GM12878 (cell line): Measurements from ENCODE around the gene SFTPB. TPM values are rescaled to one million over a fixed set of nuclear protein-coding genes. Genes with fewer than 3 reads are reported as not detected.

Experiments used
- CREB1 ChIP-seq: IDR thresholded peaks from 2 replicates; pipeline ENCODE4 v1.6.1; 2012; ENCODE audit warnings: low read depth, mild to moderate bottlenecking, inconsistent platforms
- ELK1 ChIP-seq: IDR thresholded peaks from 2 replicates; pipeline ENCODE4 v1.6.1; 2012; ENCODE audit warnings: low read depth, low read length, improper control_type of control experiment
- IKZF2 ChIP-seq, 2 experiments: fragments of 450-650 bp; IDR thresholded peaks; 2 replicates each; pipeline ENCODE4 v1.6.1; 2017; ENCODE audit warnings: mild to moderate bottlenecking in 2 of 2, moderate library complexity in 2 of 2
- KAT2A ChIP-seq: conservative IDR thresholded peaks from 2 replicates; pipeline ENCODE4 v1.6.1; 2011; ENCODE audit warnings: low read depth, low read length; ENCODE audit not compliant: control insufficient read depth
- NR2F1 ChIP-seq: fragments of 450-650 bp; conservative IDR thresholded peaks from 2 replicates; pipeline ENCODE4 v1.6.1; 2017; ENCODE audit warnings: mild to moderate bottlenecking
- PAX8 ChIP-seq: fragments of 450-650 bp; IDR thresholded peaks from 2 replicates; pipeline ENCODE4 v1.6.1; 2017; ENCODE audit warnings: mild to moderate bottlenecking, moderate library complexity
- POLR2A ChIP-seq: IDR thresholded peaks from 2 replicates; pipeline ENCODE4 v1.6.1; 2011; ENCODE audit warnings: low read depth, mild to moderate bottlenecking, low read length
- POLR2AphosphoS2 ChIP-seq: IDR thresholded peaks from 2 replicates; pipeline ENCODE4 v1.6.1; 2011; ENCODE audit warnings: low read depth, mild to moderate bottlenecking, low read length, improper control_type of control experiment, moderate library complexity
- RELB ChIP-seq: fragments of 450-650 bp; IDR thresholded peaks from 2 replicates; pipeline ENCODE4 v1.6.1; 2017; ENCODE audit warnings: low read depth, mild to moderate bottlenecking, moderate library complexity
- TBL1XR1 ChIP-seq: IDR thresholded peaks from 2 replicates; pipeline ENCODE4 v1.6.1; 2012; ENCODE audit warnings: low read depth, low read length, improper control_type of control experiment
- WRNIP1 ChIP-seq: IDR thresholded peaks from 2 replicates; pipeline ENCODE4 v1.6.1; 2011; ENCODE audit warnings: low read depth, low read length, improper control_type of control experiment, borderline replicate concordance
- ZNF622 ChIP-seq: fragments of 450-650 bp; IDR thresholded peaks from 2 replicates; pipeline ENCODE4 v1.6.1; 2017; ENCODE audit warnings: mild to moderate bottlenecking, inconsistent platforms
- polyA plus RNA-seq, 11 experiments: library from polyadenylated mRNA; depleted of rRNA in 4 of 11; unstranded in 6 of 11; stranded (reverse) in 5 of 11; fragments of >200 nt; fragmentation: Nextera tagmentation in 4 of 11; fragmentation: Illumina TruSeq in 1 of 11; extraction: Ambion mirVana in 4 of 11; extraction: Trizol in 1 of 11; gene quantifications; 1 replicate in 1 of 11; 2 replicates in 10 of 11; pipeline versions ENCODE4 v1.2.1 to v1.2.3, GENCODE V29; 2011 to 2016; ENCODE audit warnings: inconsistent platforms in 2 of 11, missing spikeins in 2 of 11, low read depth in 1 of 11
- total RNA-seq, 4 experiments: library from RNA; depleted of rRNA in 3 of 4; stranded (reverse); fragments of >200 nt in 3 of 4; fragmentation: Illumina TruSeq in 1 of 4; extraction: Trizol in 1 of 4; gene quantifications; 2 replicates each; pipeline versions ENCODE4 v1.2.1 to v1.2.3, GENCODE V29; 2013 to 2021
- TF ChIP-seq, protein P1 (sequence below): fragments of 450-650 bp; IDR thresholded peaks from 2 replicates; pipeline ENCODE4 v1.6.1; 2017; ENCODE audit warnings: mild to moderate bottlenecking, moderate library complexity
- TF ChIP-seq, protein P2 (sequence below): fragments of 450-650 bp; formaldehyde crosslinking; IDR thresholded peaks from 2 replicates; pipeline ENCODE4 v1.4.0; 2020; ENCODE audit warnings: mild to moderate bottlenecking, moderate library complexity
- TF ChIP-seq, protein P3 (sequence below): fragments of 450-650 bp; formaldehyde crosslinking; IDR thresholded peaks from 2 replicates; pipeline ENCODE4 v1.4.0; 2022; ENCODE audit warnings: mild to moderate bottlenecking, moderate library complexity

SFTPB gene
- total and polyA plus RNA-seq, 10 of the 15 experiments (the other 5 are each of a cell fraction or from before 2014, with no cell fraction given) = 0.02 to 5.3 TPM; not detected in 8

GRCh38 chr2:85704800-85705679 is 37.0 kb upstream of the SFTPB start (continued):
- TF ChIP-seq KAT2A (no peak), POLR2A (no peak), PAX8 (no peak), ELK1 (no peak), TBL1XR1 (no peak), POLR2AphosphoS2 (no peak), WRNIP1 (no peak), IKZF2 (IDR thresholded peaks at IDR 0.05) (peak; percentile 93 to 94), NR2F1 (no peak; the same call in 1 of the 2 replicates), ZNF622 (no peak), RELB (peak; percentile 97), CREB1 (peak; percentile 56; the same call in 1 of the 2 replicates)
- TF ChIP-seq, protein P1, sequence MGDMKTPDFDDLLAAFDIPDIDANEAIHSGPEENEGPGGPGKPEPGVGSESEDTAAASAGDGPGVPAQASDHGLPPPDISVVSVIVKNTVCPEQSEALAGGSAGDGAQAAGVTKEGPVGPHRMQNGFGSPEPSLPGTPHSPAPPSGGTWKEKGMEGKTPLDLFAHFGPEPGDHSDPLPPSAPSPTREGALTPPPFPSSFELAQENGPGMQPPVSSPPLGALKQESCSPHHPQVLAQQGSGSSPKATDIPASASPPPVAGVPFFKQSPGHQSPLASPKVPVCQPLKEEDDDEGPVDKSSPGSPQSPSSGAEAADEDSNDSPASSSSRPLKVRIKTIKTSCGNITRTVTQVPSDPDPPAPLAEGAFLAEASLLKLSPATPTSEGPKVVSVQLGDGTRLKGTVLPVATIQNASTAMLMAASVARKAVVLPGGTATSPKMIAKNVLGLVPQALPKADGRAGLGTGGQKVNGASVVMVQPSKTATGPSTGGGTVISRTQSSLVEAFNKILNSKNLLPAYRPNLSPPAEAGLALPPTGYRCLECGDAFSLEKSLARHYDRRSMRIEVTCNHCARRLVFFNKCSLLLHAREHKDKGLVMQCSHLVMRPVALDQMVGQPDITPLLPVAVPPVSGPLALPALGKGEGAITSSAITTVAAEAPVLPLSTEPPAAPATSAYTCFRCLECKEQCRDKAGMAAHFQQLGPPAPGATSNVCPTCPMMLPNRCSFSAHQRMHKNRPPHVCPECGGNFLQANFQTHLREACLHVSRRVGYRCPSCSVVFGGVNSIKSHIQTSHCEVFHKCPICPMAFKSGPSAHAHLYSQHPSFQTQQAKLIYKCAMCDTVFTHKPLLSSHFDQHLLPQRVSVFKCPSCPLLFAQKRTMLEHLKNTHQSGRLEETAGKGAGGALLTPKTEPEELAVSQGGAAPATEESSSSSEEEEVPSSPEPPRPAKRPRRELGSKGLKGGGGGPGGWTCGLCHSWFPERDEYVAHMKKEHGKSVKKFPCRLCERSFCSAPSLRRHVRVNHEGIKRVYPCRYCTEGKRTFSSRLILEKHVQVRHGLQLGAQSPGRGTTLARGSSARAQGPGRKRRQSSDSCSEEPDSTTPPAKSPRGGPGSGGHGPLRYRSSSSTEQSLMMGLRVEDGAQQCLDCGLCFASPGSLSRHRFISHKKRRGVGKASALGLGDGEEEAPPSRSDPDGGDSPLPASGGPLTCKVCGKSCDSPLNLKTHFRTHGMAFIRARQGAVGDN = no peak
- TF ChIP-seq, protein P2, sequence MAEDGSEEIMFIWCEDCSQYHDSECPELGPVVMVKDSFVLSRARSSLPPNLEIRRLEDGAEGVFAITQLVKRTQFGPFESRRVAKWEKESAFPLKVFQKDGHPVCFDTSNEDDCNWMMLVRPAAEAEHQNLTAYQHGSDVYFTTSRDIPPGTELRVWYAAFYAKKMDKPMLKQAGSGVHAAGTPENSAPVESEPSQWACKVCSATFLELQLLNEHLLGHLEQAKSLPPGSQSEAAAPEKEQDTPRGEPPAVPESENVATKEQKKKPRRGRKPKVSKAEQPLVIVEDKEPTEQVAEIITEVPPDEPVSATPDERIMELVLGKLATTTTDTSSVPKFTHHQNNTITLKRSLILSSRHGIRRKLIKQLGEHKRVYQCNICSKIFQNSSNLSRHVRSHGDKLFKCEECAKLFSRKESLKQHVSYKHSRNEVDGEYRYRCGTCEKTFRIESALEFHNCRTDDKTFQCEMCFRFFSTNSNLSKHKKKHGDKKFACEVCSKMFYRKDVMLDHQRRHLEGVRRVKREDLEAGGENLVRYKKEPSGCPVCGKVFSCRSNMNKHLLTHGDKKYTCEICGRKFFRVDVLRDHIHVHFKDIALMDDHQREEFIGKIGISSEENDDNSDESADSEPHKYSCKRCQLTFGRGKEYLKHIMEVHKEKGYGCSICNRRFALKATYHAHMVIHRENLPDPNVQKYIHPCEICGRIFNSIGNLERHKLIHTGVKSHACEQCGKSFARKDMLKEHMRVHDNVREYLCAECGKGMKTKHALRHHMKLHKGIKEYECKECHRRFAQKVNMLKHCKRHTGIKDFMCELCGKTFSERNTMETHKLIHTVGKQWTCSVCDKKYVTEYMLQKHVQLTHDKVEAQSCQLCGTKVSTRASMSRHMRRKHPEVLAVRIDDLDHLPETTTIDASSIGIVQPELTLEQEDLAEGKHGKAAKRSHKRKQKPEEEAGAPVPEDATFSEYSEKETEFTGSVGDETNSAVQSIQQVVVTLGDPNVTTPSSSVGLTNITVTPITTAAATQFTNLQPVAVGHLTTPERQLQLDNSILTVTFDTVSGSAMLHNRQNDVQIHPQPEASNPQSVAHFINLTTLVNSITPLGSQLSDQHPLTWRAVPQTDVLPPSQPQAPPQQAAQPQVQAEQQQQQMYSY (CRISPR knock-in tag) = no peak
- TF ChIP-seq, protein P3, sequence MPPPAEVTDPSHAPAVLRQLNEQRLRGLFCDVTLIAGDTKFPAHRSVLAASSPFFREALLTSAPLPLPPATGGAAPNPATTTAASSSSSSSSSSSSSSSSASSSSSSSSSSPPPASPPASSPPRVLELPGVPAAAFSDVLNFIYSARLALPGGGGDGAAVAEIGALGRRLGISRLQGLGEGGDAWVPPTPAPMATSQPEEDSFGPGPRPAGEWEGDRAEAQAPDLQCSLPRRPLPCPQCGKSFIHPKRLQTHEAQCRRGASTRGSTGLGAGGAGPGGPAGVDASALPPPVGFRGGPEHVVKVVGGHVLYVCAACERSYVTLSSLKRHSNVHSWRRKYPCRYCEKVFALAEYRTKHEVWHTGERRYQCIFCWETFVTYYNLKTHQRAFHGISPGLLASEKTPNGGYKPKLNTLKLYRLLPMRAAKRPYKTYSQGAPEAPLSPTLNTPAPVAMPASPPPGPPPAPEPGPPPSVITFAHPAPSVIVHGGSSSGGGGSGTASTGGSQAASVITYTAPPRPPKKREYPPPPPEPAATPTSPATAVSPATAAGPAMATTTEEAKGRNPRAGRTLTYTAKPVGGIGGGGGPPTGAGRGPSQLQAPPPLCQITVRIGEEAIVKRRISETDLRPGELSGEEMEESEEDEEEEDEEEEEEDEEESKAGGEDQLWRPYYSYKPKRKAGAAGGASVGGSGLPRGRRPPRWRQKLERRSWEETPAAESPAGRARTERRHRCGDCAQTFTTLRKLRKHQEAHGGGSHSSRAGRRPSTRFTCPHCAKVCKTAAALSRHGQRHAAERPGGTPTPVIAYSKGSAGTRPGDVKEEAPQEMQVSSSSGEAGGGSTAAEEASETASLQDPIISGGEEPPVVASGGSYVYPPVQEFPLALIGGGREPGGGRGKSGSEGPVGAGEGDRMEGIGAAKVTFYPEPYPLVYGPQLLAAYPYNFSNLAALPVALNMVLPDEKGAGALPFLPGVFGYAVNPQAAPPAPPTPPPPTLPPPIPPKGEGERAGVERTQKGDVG (CRISPR knock-in tag) = no peak
